ENCODE data around the gene EIF4A3.
A peak's percentile ranks its signal among the peaks of the same experiment; 100 is the strongest.

- no peak for TF ChIP-seq HDAC2 (IDR thresholded peaks at IDR 0.05)
- no peak for TF ChIP-seq RAD21 (conservative IDR thresholded peaks at IDR 0.05 in 1 of 2, IDR thresholded peaks at IDR 0.05 in 1 of 2)
- no peak for TF ChIP-seq MYC (IDR thresholded peaks at IDR 0.05; ENCODE audit: borderline replicate concordance, low read length)
- TF ChIP-seq, protein P1, sequence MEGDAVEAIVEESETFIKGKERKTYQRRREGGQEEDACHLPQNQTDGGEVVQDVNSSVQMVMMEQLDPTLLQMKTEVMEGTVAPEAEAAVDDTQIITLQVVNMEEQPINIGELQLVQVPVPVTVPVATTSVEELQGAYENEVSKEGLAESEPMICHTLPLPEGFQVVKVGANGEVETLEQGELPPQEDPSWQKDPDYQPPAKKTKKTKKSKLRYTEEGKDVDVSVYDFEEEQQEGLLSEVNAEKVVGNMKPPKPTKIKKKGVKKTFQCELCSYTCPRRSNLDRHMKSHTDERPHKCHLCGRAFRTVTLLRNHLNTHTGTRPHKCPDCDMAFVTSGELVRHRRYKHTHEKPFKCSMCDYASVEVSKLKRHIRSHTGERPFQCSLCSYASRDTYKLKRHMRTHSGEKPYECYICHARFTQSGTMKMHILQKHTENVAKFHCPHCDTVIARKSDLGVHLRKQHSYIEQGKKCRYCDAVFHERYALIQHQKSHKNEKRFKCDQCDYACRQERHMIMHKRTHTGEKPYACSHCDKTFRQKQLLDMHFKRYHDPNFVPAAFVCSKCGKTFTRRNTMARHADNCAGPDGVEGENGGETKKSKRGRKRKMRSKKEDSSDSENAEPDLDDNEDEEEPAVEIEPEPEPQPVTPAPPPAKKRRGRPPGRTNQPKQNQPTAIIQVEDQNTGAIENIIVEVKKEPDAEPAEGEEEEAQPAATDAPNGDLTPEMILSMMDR (IDR thresholded peaks at IDR 0.05) = no peak
- TF ChIP-seq, protein P2, sequence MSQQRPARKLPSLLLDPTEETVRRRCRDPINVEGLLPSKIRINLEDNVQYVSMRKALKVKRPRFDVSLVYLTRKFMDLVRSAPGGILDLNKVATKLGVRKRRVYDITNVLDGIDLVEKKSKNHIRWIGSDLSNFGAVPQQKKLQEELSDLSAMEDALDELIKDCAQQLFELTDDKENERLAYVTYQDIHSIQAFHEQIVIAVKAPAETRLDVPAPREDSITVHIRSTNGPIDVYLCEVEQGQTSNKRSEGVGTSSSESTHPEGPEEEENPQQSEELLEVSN (IDR thresholded peaks at IDR 0.05; ENCODE audit: borderline replicate concordance, low read depth) = no peak
- TF ChIP-seq TFCP2L1 (CRISPR knock-in tag; IDR thresholded peaks at IDR 0.05) = no peak
- no peak for TF ChIP-seq NFE2L2 (conservative IDR thresholded peaks at IDR 0.05; ENCODE audit: low read length)
- TF ChIP-seq BHLHE40 (IDR thresholded peaks at IDR 0.05; ENCODE audit: low read depth, low read length) = no peak
- no peak for TF ChIP-seq MAZ (IDR thresholded peaks at IDR 0.05; ENCODE audit: borderline replicate concordance, low read depth, low read length)
- TF ChIP-seq POLR2A (IDR thresholded peaks at IDR 0.05; ENCODE audit: low read length) = no peak
- TF ChIP-seq EP300 (IDR thresholded peaks at IDR 0.05) = no peak
- TF ChIP-seq, protein P3, sequence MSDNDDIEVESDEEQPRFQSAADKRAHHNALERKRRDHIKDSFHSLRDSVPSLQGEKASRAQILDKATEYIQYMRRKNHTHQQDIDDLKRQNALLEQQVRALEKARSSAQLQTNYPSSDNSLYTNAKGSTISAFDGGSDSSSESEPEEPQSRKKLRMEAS (IDR thresholded peaks at IDR 0.05) = no peak
- TF ChIP-seq POLR2AphosphoS2 (conservative IDR thresholded peaks at IDR 0.05; ENCODE audit: low read length) = 0 out of 2 replicates have a peak, but pooled peaks have one; percentile 32
- no peak for TF ChIP-seq KDM1A (IDR thresholded peaks at IDR 0.05; ENCODE audit: low read depth)
Measured at GRCh38 chr17:80133626-80133970, 13.3 kb downstream of the EIF4A3 start.
